G401 (cell line): ENCODE measurements around the gene PPP1R26. TPM values are rescaled to one million over a fixed set of nuclear protein-coding genes. Genes with fewer than 3 reads are reported as not detected.
"Not testable (repeated sequence)": the region's sequence is repeated elsewhere in the genome, so short reads cannot be mapped to it uniquely, and the experiment has no call there.

ENCODE experiments used
- DNase-seq: peaks from one replicate; pipeline ENCODE4 v3.0.0-alpha.2; 2015; ENCODE audit warnings: low spot score
- in situ Hi-C: cut with HindIII; loops from 2 replicates; pipeline ENCODE4 v1.10.0; 2016; ENCODE audit warnings: low sequenced_read_pairs, mixed read lengths
- total RNA-seq: library from RNA; depleted of rRNA; stranded (reverse); fragments of >200 nt; shearing (Covaris generic); gene quantifications from 2 replicates; pipeline ENCODE4 v1.2.3, GENCODE V29; 2014; rRNA removed

PPP1R26 gene
- 13.7 and 17.9 TPM in 2 replicates for total RNA-seq

- in situ Hi-C loops: no loop called here
- no peak for DNase-seq
Observed at GRCh38 chr9:135479469-135480052, at the start of gene PPP1R26. TSS of gene PPP1R26 (plus strand) at chr9:135479782. CDS start at chr9:135484511, 4,729 bp downstream.

GRCh38 chr9:135437259-135437658 is 42.3 kb upstream of the PPP1R26 start:
- no peak for DNase-seq

GRCh38 chr9:135437696-135438095 is 41.9 kb upstream of the PPP1R26 start:
- DNase-seq, in situ Hi-C loops: not testable (repeated sequence)

More at GRCh38 chr9:135437259-135437658, 42.3 kb upstream of the PPP1R26 start:
- in situ Hi-C loops: no loop called here

GRCh38 chr9:135438581-135439232 is 40.9 kb upstream of the PPP1R26 start:
- in situ Hi-C loops, DNase-seq: not testable (repeated sequence)

- DNase-seq, in situ Hi-C loops: not testable (repeated sequence)
Observed at GRCh38 chr9:135439514-135439913, 40.1 kb upstream of the PPP1R26 start.

GRCh38 chr9:135439916-135440315 is 39.7 kb upstream of the PPP1R26 start:
- in situ Hi-C loops: no loop called here

GRCh38 chr9:135440620-135441019 is 39.0 kb upstream of the PPP1R26 start:
- no peak for DNase-seq
- in situ Hi-C loops: no loop called here

More at GRCh38 chr9:135439916-135440315, 39.7 kb upstream of the PPP1R26 start:
- no peak for DNase-seq

- in situ Hi-C loops, DNase-seq: not testable (repeated sequence)
Observed at GRCh38 chr9:135441105-135442071, 38.2 kb upstream of the PPP1R26 start.

- in situ Hi-C loops: no loop called here
- no peak for DNase-seq
Observed at GRCh38 chr9:135442075-135442474, 37.5 kb upstream of the PPP1R26 start.

GRCh38 chr9:135443797-135444425 is 35.7 kb upstream of the PPP1R26 start:
- DNase-seq: no peak
- in situ Hi-C loops: no loop called here

GRCh38 chr9:135447126-135447525 is 32.5 kb upstream of the PPP1R26 start:
- in situ Hi-C loops: no loop called here
- DNase-seq: no peak

- in situ Hi-C loops: no loop called here
- peak; percentile 7 for DNase-seq
Observed at GRCh38 chr9:135448663-135449100, 30.9 kb upstream of the PPP1R26 start.

- DNase-seq, in situ Hi-C loops: not testable (repeated sequence)
Observed at GRCh38 chr9:135449532-135449931, 30.1 kb upstream of the PPP1R26 start.

- DNase-seq: no peak
- in situ Hi-C loops: no loop called here
Observed at GRCh38 chr9:135450956-135451355, 28.6 kb upstream of the PPP1R26 start.

GRCh38 chr9:135451909-135452308 is 27.7 kb upstream of the PPP1R26 start:
- DNase-seq, in situ Hi-C loops: not testable (repeated sequence)

GRCh38 chr9:135454737-135455136 is 24.8 kb upstream of the PPP1R26 start:
- in situ Hi-C loops: no loop called here
- no peak for DNase-seq

GRCh38 chr9:135455401-135456030 is 24.1 kb upstream of the PPP1R26 start:
- DNase-seq: no peak
- in situ Hi-C loops: no loop called here

GRCh38 chr9:135456436-135457104 is 23.0 kb upstream of the PPP1R26 start:
- in situ Hi-C loops: no loop called here
- peak; percentile 72 for DNase-seq
